K562 (cell line): Measurements from ENCODE around the gene CAMK1D. TPM values are rescaled to one million over a fixed set of nuclear protein-coding genes. Genes with fewer than 3 reads are reported as not detected.

Experiments used
- ATAC-seq: fragments of 200-7000 bp; cut with Tn5 transposase; 3 replicates; pipeline ENCODE4 v1.9.1; 2020; ENCODE audit warnings: moderate library complexity
- BruUV-seq: library from RNA; stranded (reverse); fragments of 400-500 nt; replicated peaks from 2 replicates; lab custom pipeline; 2021; lab: Mats Ljungman, UMichigan
- CTCF ChIA-PET: fragments of 300-600 bp; formaldehyde crosslinking; extraction: SDS; loops from one replicate; lab custom pipeline; 2021; ENCODE audit warnings: low intra/inter-chr PET ratio; lab: Yijun Ruan, JAX
- POLR2A ChIA-PET: fragments of 300-600, 350-650 bp; sonication (Branson Sonifier 250); formaldehyde crosslinking; extraction: SDS; loops from one replicate; lab custom pipeline; 2021; ENCODE audit warnings: antibody characterized with exemption, inconsistent platforms; lab: Yijun Ruan, JAX
- DNase-seq, 4 experiments: peaks; one replicate each; pipeline versions ENCODE4 v3.0.0 to v3.0.0-alpha.2; 2011 to 2018; ENCODE audit warnings: low spot score in 3 of 4, mixed read lengths in 3 of 4; ENCODE audit errors: extremely low read depth in 1 of 4
- FAIRE-seq: peaks from 2 replicates; lab custom pipeline; 2011; peaks lifted over from hg19 to GRCh38; lab: Jason Lieb, UNC
- H2AFZ ChIP-seq: 2 replicates; pipeline ENCODE4 v1.6.0; 2011; ENCODE audit warnings: low read depth, low read length, control low read depth, inconsistent platforms
- H3K27ac ChIP-seq: fragments of 200-600 bp; 3 replicates; pipeline ENCODE4 v1.8.0; 2011; ENCODE audit warnings: low read depth, mild to moderate bottlenecking, control low read depth, inconsistent platforms, low read length, moderate library complexity, mixed read lengths; ENCODE audit errors: extremely low read depth
- H3K27me3 ChIP-seq, 2 experiments: fragments of 300-600 bp in 1 of 2; 2 replicates in 1 of 2; 3 replicates in 1 of 2; pipeline versions ENCODE4 v1.6.0 to v1.8.0; 2011; ENCODE audit warnings: inconsistent platforms in 2 of 2, low read length in 2 of 2, mild to moderate bottlenecking in 1 of 2, mixed read lengths in 1 of 2, moderate library complexity in 1 of 2; ENCODE audit not compliant: control insufficient read depth in 2 of 2, insufficient read depth in 2 of 2
- H3K36me3 ChIP-seq: fragments of 300-600 bp; 3 replicates; pipeline ENCODE4 v1.8.0; 2011; ENCODE audit warnings: mild to moderate bottlenecking, low read length, inconsistent platforms; ENCODE audit not compliant: control insufficient read depth, insufficient read depth
- H3K4me1 ChIP-seq, 2 experiments: fragments of 200-600 bp in 1 of 2; replicated peaks in 1 of 2; 2 replicates in 1 of 2; 3 replicates in 1 of 2; pipeline versions ENCODE4 v1.5.1 to v1.8.0; 2011; ENCODE audit warnings: inconsistent platforms in 2 of 2, low read length in 2 of 2, mild to moderate bottlenecking in 1 of 2, mixed read lengths in 1 of 2, moderate library complexity in 1 of 2; ENCODE audit not compliant: control insufficient read depth in 2 of 2, insufficient read depth in 2 of 2
- H3K4me2 ChIP-seq: 2 replicates; pipeline ENCODE4 v1.6.1; 2011; ENCODE audit warnings: low read length, control low read depth, inconsistent platforms, mixed read lengths; ENCODE audit not compliant: insufficient read depth
- H3K4me3 ChIP-seq: fragments of 200-600 bp; sonication (generic), shearing (Covaris generic); 2 replicates; pipeline ENCODE4 v1.5.1; 2016; ENCODE audit warnings: control low read depth, inconsistent platforms
- H3K79me2 ChIP-seq: fragments of 200-600 bp; 3 replicates; pipeline ENCODE4 v1.8.0; 2011; ENCODE audit warnings: low read length, inconsistent platforms; ENCODE audit not compliant: control insufficient read depth, insufficient read depth
- H3K9ac ChIP-seq, 2 experiments: 2 replicates each; pipeline versions ENCODE4 v1.6.0 to v1.6.1; 2011; ENCODE audit warnings: low read depth in 2 of 2, low read length in 2 of 2, control low read depth in 1 of 2, inconsistent platforms in 1 of 2, mild to moderate bottlenecking in 1 of 2, mixed read lengths in 1 of 2; ENCODE audit not compliant: insufficient read depth in 1 of 2
- H3K9me1 ChIP-seq: one replicate; pipeline ENCODE4 v1.6.0; 2011; ENCODE audit warnings: inconsistent platforms, mild to moderate bottlenecking, low read length, moderate library complexity; ENCODE audit not compliant: control insufficient read depth, insufficient read depth
- H3K9me3 ChIP-seq: replicated peaks from 2 replicates; pipeline ENCODE4 v1.5.1; 2011; ENCODE audit warnings: low read depth, low read length, inconsistent platforms; ENCODE audit not compliant: control insufficient read depth, insufficient read depth
- H4K20me1 ChIP-seq: replicated peaks from 2 replicates; pipeline ENCODE4 v1.6.1; 2011; ENCODE audit warnings: low read length, inconsistent platforms, mixed read lengths; ENCODE audit not compliant: control insufficient read depth, insufficient read depth
- BRD9 ChIP-seq: fragments of 450-650 bp; IDR thresholded peaks from 2 replicates; pipeline ENCODE4 v1.6.1; 2018; ENCODE audit warnings: low read depth; ENCODE audit not compliant: partially characterized antibody
- CEBPG ChIP-seq, 3 experiments: fragments of 200-800 bp in 1 of 3; sonication (Bioruptor generic) in 1 of 3; sonication (generic) in 1 of 3; formaldehyde crosslinking in 1 of 3; IDR thresholded peaks in 2 of 3; conservative IDR thresholded peaks in 1 of 3; 2 replicates each; pipeline versions ENCODE4 v1.6.1 to v1.8.0; 2016 to 2022; ENCODE audit warnings: missing compliant biosample characterization in 2 of 3, missing genetic modification characterization in 2 of 3, mild to moderate bottlenecking in 1 of 3, missing genetic modification reagents in 1 of 3
- EP400 ChIP-seq: fragments of 450-650 bp; IDR thresholded peaks from 2 replicates; pipeline ENCODE4 v1.6.1; 2017; ENCODE audit warnings: antibody characterized with exemption, mild to moderate bottlenecking, moderate library complexity
- FOXJ2 ChIP-seq: fragments of 200-800 bp; sonication (Bioruptor generic); IDR thresholded peaks from 2 replicates; pipeline ENCODE4 v1.6.1; 2016; ENCODE audit warnings: missing genetic modification characterization, missing compliant biosample characterization
- KDM4B ChIP-seq, 2 experiments: fragments of 450-650 bp in 1 of 2; sonication (generic) in 1 of 2; IDR thresholded peaks; 2 replicates each; pipeline ENCODE4 v1.6.1; 2016 to 2017; ENCODE audit warnings: borderline replicate concordance in 2 of 2, antibody characterized with exemption in 1 of 2, low read depth in 1 of 2, mild to moderate bottlenecking in 1 of 2
- MTF1 ChIP-seq: fragments of 250-450 bp; sonication (Bioruptor Pico); IDR thresholded peaks from 2 replicates; pipeline ENCODE4 v1.9.0; 2021; ENCODE audit warnings: moderate library complexity, mild to moderate bottlenecking, inconsistent platforms, borderline replicate concordance
- NFYB ChIP-seq: IDR thresholded peaks from 2 replicates; pipeline ENCODE4 v1.6.1; 2011; ENCODE audit warnings: mild to moderate bottlenecking, moderate library complexity; ENCODE audit not compliant: insufficient read length; ENCODE audit errors: extremely low read depth
- RHOXF2B ChIP-seq: fragments of 250-450 bp; sonication (Bioruptor Pico); conservative IDR thresholded peaks from 2 replicates; pipeline ENCODE4 v1.5.1; 2021
- SRSF3 ChIP-seq: fragments of 200-400 bp; formaldehyde crosslinking; IDR thresholded peaks from 2 replicates; pipeline ENCODE4 v1.6.1; 2016; ENCODE audit warnings: mild to moderate bottlenecking, low read length, moderate library complexity; ENCODE audit not compliant: insufficient read depth
- TCF3 ChIP-seq: sonication (generic); formaldehyde crosslinking; IDR thresholded peaks from 2 replicates; pipeline ENCODE4 v1.4.0; 2020; ENCODE audit warnings: mild to moderate bottlenecking, missing genetic modification reagents
- ZFP30 ChIP-seq: fragments of 250-450 bp; sonication (Bioruptor Pico); IDR thresholded peaks from 2 replicates; pipeline ENCODE4 v1.8.0; 2022; ENCODE audit warnings: moderate library complexity, mild to moderate bottlenecking, inconsistent platforms, borderline replicate concordance
- ZNF79 ChIP-seq: fragments of 250-450 bp; sonication (Bioruptor Pico); IDR thresholded peaks from 2 replicates; pipeline ENCODE4 v1.4.0; 2020; ENCODE audit warnings: low read depth, mild to moderate bottlenecking, moderate library complexity
- WGBS: fragments of 100-300 bp; shearing (Covaris generic); methylation state at CpG from one replicate; pipeline ENCODE4 v1.1.6; 2016; ENCODE audit warnings: low coverage, mixed read lengths; ENCODE audit not compliant: insufficient coverage; ENCODE audit errors: missing lambda C conversion rate; 5-methylcytosine and 5-hydroxymethylcytosine counted together
- in situ Hi-C: fragments of 300-500 bp; cut with MboI; formaldehyde crosslinking; loops from 4 replicates; pipeline ENCODE4 v1.15.0; 2018; ENCODE audit warnings: inconsistent platforms, mixed read lengths
- intact Hi-C: fragments of 100-400 bp; cut with micrococcal nuclease; formaldehyde crosslinking; loops from 2 replicates; pipeline ENCODE4 v1.14.2; 2022
- polyA plus RNA-seq, 8 experiments: library from polyadenylated mRNA; depleted of rRNA in 4 of 8; stranded (reverse) in 5 of 8; unstranded in 3 of 8; fragments of >200 nt; fragmentation: Nextera tagmentation in 2 of 8; fragmentation: Illumina TruSeq in 1 of 8; extraction: Ambion mirVana in 2 of 8; extraction: Trizol in 1 of 8; gene quantifications; 2 replicates each; pipeline versions ENCODE4 v1.2.1 to v1.2.3, GENCODE V29; 2011 to 2014; ENCODE audit warnings: inconsistent platforms in 1 of 8, missing spikeins in 1 of 8
- total RNA-seq, 7 experiments: library from RNA; depleted of rRNA in 6 of 7; stranded (reverse); fragments of >200 nt in 6 of 7; fragmentation: Illumina TruSeq in 2 of 7; extraction: Trizol in 2 of 7; gene quantifications; 2 replicates each; pipeline versions ENCODE4 v1.2.1 to v1.2.3, GENCODE V29; 2011 to 2021; ENCODE audit warnings: low replicate concordance in 1 of 7
- TF ChIP-seq, protein P1 (sequence below): fragments of 250-450 bp; sonication (Bioruptor Pico); IDR thresholded peaks from 2 replicates; pipeline ENCODE4 v1.5.0; 2020; ENCODE audit warnings: mild to moderate bottlenecking
- TF ChIP-seq, protein P2 (sequence below), 2 experiments: fragments of 450-650 bp; conservative IDR thresholded peaks; 2 replicates each; pipeline ENCODE4 v1.6.1; 2017; ENCODE audit warnings: mild to moderate bottlenecking in 2 of 2, moderate library complexity in 2 of 2

The CAMK1D gene
- total and polyA plus RNA-seq, 9 of the 15 experiments (the other 6 are each of a cell fraction or from before 2014, with no cell fraction given), result 0.12 to 0.24 (median 0.20) TPM; not detected in 5

DNA sequence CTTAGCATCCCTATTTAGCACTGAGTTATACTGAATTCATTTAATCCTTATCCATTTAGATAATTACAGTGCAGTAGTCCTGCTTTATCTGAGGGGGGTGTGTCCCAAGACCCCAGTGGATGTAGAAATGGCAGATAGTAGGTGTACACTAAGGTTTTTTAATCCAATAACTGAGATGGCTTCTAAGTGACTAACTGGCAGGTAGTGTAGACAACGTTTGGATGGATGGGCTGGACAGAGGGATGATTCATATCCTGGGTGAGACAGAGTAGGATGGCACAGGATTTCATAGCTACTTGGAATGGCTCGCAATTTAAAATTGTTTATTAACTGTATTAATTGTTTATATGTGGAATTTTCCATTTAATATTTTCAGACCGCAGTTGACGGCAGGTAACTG, 356.6 kb downstream of the CAMK1D start:
- intact Hi-C loops, result no loop called here
- Histone ChIP-seq H3K4me3 (no peak overlapping the region), H3K4me2 (no peak overlapping the region), H3K9me1 (peaks cover 2% of the 10 kb centered on the region), H2AFZ (no peak overlapping the region), H4K20me1 (no peaks in the 10 kb centered on the region; the same call in 1 of the 2 replicates), H3K27ac (no peak overlapping the region), H3K27me3 (peaks cover 12 to 22% of the 10 kb centered on the region in 2 experiments; a peak in 4 of 5 replicates), H3K9ac (no peak overlapping the region), H3K79me2 (no peaks in the 10 kb centered on the region), H3K4me1 (no peaks in the 10 kb centered on the region), H3K9me3 (no peaks in the 10 kb centered on the region), H3K36me3 (no peaks in the 10 kb centered on the region)
- TF ChIP-seq, protein P1, sequence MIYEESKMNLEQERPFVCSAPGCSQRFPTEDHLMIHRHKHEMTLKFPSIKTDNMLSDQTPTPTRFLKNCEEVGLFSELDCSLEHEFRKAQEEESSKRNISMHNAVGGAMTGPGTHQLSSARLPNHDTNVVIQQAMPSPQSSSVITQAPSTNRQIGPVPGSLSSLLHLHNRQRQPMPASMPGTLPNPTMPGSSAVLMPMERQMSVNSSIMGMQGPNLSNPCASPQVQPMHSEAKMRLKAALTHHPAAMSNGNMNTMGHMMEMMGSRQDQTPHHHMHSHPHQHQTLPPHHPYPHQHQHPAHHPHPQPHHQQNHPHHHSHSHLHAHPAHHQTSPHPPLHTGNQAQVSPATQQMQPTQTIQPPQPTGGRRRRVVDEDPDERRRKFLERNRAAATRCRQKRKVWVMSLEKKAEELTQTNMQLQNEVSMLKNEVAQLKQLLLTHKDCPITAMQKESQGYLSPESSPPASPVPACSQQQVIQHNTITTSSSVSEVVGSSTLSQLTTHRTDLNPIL (CRISPR knock-in tag), result no peak
- TF ChIP-seq TCF3 (CRISPR knock-in tag) (no peak), ZNF79 (CRISPR knock-in tag) (no peak), CEBPG (CRISPR knock-in tag; IDR thresholded peaks at IDR 0.05) (no peak), CEBPG (tag; conservative IDR thresholded peaks at IDR 0.05 in 1 of 2, IDR thresholded peaks at IDR 0.05 in 1 of 2) (no peak), KDM4B (IDR thresholded peaks at IDR 0.05; ENCODE audit: borderline replicate concordance in 2 of 2, low read depth in 1 of 2) (no peak), SRSF3 (no peak), MTF1 (CRISPR knock-in tag) (no peak), EP400 (no peak), ZFP30 (CRISPR knock-in tag) (no peak), RHOXF2B (CRISPR knock-in tag) (no peak), NFYB (no peak), FOXJ2 (tag) (no peak), BRD9 (no peak)
- TF ChIP-seq, protein P2, sequence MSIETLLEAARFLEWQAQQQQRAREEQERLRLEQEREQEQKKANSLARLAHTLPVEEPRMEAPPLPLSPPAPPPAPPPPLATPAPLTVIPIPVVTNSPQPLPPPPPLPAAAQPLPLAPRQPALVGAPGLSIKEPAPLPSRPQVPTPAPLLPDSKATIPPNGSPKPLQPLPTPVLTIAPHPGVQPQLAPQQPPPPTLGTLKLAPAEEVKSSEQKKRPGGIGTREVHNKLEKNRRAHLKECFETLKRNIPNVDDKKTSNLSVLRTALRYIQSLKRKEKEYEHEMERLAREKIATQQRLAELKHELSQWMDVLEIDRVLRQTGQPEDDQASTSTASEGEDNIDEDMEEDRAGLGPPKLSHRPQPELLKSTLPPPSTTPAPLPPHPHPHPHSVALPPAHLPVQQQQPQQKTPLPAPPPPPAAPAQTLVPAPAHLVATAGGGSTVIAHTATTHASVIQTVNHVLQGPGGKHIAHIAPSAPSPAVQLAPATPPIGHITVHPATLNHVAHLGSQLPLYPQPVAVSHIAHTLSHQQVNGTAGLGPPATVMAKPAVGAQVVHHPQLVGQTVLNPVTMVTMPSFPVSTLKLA (conservative IDR thresholded peaks at IDR 0.05), result no peak
- 0% methylated on average over 4 of the region's 4 CpGs for WGBS
- DNase-seq (no peak), FAIRE-seq (no peak), ATAC-seq (no peak)
- no TSS peak for BruUV-seq
- ChIA-PET POLR2A (no interaction called here), CTCF (no interaction called here)
- in situ Hi-C loops, result loop anchor here (25.0 kb wide), 1 partner anchor 919 kb away; no protein-coding TSS in a partner anchor
